ENCODE results near the gene BRWD1. TPM values are rescaled to one million over a fixed set of nuclear protein-coding genes. Genes with fewer than 3 reads are reported as not detected.

The BRWD1 gene
- total RNA-seq, 4 donors from 2014 or later: 55.0 to 104 (median 67.9) TPM

- intact Hi-C loops (cut with DNase I): no loop called here
- Histone ChIP-seq H3K9me3 (no peaks in the 10 kb centered on the region), H3K27ac (replicated peaks in 1 of 4) (peak overlapping the region in 1 of 4 donors; percentile 42), H3K4me1 (peaks cover 20 to 57% (median 49%) of the 10 kb centered on the region in 4 donors), H3K36me3 (peaks cover 6 to 54% (median 42%) of the 10 kb centered on the region in 4 donors), H3K4me3 (no peak overlapping the region), H3K27me3 (no peaks in the 10 kb centered on the region)
- WGBS: 93% methylated on average over 1 of the region's 1 CpG
- DNase-seq (ENCODE audit: extremely low spot score): no peak
- TF ChIP-seq CTCF (IDR thresholded peaks at IDR 0.05): no peak
- TF ChIP-seq POLR2A (IDR thresholded peaks at IDR 0.05; ENCODE audit: low read depth): no peak
- no peak for TF ChIP-seq EP300 (IDR thresholded peaks at IDR 0.05)
- no peak for TF ChIP-seq POLR2AphosphoS5 (IDR thresholded peaks at IDR 0.05)
Observed at GRCh38 chr21:39307466-39307865, 6.0 kb downstream of the BRWD1 start.

GRCh38 chr21:39300587-39300986 lies 12.8 kb downstream of the BRWD1 start:
- intact Hi-C loops (cut with DNase I): no loop called here
- Histone ChIP-seq H3K36me3 (peaks cover 8 to 67% (median 53%) of the 10 kb centered on the region in 4 donors), H3K27ac (replicated peaks in 1 of 4) (no peak overlapping the region), H3K4me1 (peaks cover 0 to 22% (median 20%) of the 10 kb centered on the region in 4 donors), H3K9me3 (peaks cover 0 to 5% (median 0%) of the 10 kb centered on the region in 4 donors), H3K4me3 (no peak overlapping the region), H3K27me3 (no peaks in the 10 kb centered on the region)
- no peak for DNase-seq (ENCODE audit: extremely low spot score)
- TF ChIP-seq CTCF (IDR thresholded peaks at IDR 0.05) (no peak), POLR2A (IDR thresholded peaks at IDR 0.05; ENCODE audit: low read depth) (no peak), POLR2AphosphoS5 (IDR thresholded peaks at IDR 0.05) (no peak), EP300 (IDR thresholded peaks at IDR 0.05) (no peak)
- WGBS: 93% methylated on average over 3 of the region's 3 CpGs

GRCh38 chr21:39296891-39297290 lies 16.5 kb downstream of the BRWD1 start:
- no peak overlapping the region for H3K4me3 ChIP-seq
- TF ChIP-seq POLR2A (IDR thresholded peaks at IDR 0.05; ENCODE audit: low read depth) (no peak), CTCF (IDR thresholded peaks at IDR 0.05) (no peak), POLR2AphosphoS5 (IDR thresholded peaks at IDR 0.05) (no peak), EP300 (IDR thresholded peaks at IDR 0.05) (no peak)
- H3K27me3 ChIP-seq: no peaks in the 10 kb centered on the region
- 91% methylated on average over 2 of the region's 2 CpGs for whole genome bisulfite sequencing
- peaks cover 0 to 24% (median 22%) of the 10 kb centered on the region in 4 donors for H3K4me1 ChIP-seq
- H3K36me3 ChIP-seq: peaks cover 28 to 80% (median 64%) of the 10 kb centered on the region in 4 donors
- intact Hi-C loops (cut with DNase I): no loop called here
- H3K27ac ChIP-seq (replicated peaks in 1 of 4): no peak overlapping the region
- no peak for DNase-seq (ENCODE audit: extremely low spot score)
- peaks cover 0 to 5% (median 0%) of the 10 kb centered on the region in 4 donors for H3K9me3 ChIP-seq

- no peak overlapping the region for H3K4me3 ChIP-seq
- TF ChIP-seq EP300 (IDR thresholded peaks at IDR 0.05): no peak
- TF ChIP-seq CTCF (IDR thresholded peaks at IDR 0.05): no peak
- TF ChIP-seq POLR2A (IDR thresholded peaks at IDR 0.05; ENCODE audit: low read depth): no peak
- TF ChIP-seq POLR2AphosphoS5 (IDR thresholded peaks at IDR 0.05): no peak
- peaks cover 0 to 10% (median 4%) of the 10 kb centered on the region in 4 donors for H3K4me1 ChIP-seq
- H3K36me3 ChIP-seq: peaks cover 41 to 88% (median 61%) of the 10 kb centered on the region in 4 donors
- DNase-seq (ENCODE audit: extremely low spot score): no peak
- H3K27me3 ChIP-seq: no peaks in the 10 kb centered on the region
- intact Hi-C loops (cut with DNase I): no loop called here
- 98% methylated on average over 1 of the region's 1 CpG for WGBS
- H3K9me3 ChIP-seq: no peaks in the 10 kb centered on the region
- H3K27ac ChIP-seq (replicated peaks in 1 of 4): no peak overlapping the region
Observed at GRCh38 chr21:39288987-39289386, 24.4 kb downstream of the BRWD1 start.

- 85% methylated on average over 6 of the region's 6 CpGs for WGBS
- intact Hi-C loops (cut with DNase I): no loop called here
- no peak for DNase-seq (ENCODE audit: extremely low spot score)
- H3K9me3 ChIP-seq: no peaks in the 10 kb centered on the region
- no peak overlapping the region for H3K27ac ChIP-seq (replicated peaks in 1 of 4)
- no peaks in the 10 kb centered on the region for H3K27me3 ChIP-seq
- peaks cover 0 to 6% (median 2%) of the 10 kb centered on the region in 4 donors for H3K4me1 ChIP-seq
- peaks cover 5 to 59% (median 25%) of the 10 kb centered on the region in 4 donors for H3K36me3 ChIP-seq
- TF ChIP-seq EP300 (IDR thresholded peaks at IDR 0.05) (no peak), POLR2A (IDR thresholded peaks at IDR 0.05; ENCODE audit: low read depth) (no peak), CTCF (IDR thresholded peaks at IDR 0.05) (no peak), POLR2AphosphoS5 (IDR thresholded peaks at IDR 0.05) (no peak)
- H3K4me3 ChIP-seq: no peak overlapping the region
Observed at GRCh38 chr21:39282911-39283310, 30.5 kb downstream of the BRWD1 start.

Measured in esophagus muscularis mucosa (tissue), 4 donors.